ENCODE data around the gene PI4KA. TPM values are rescaled to one million over a fixed set of nuclear protein-coding genes. Genes with fewer than 3 reads are reported as not detected.
A peak's percentile ranks its signal among the peaks of the same experiment; 100 is the strongest.

Gene PI4KA
- total and polyA plus RNA-seq, 5 donors from 2014 or later, result 38.9 to 182 (median 44.5) TPM

DNA sequence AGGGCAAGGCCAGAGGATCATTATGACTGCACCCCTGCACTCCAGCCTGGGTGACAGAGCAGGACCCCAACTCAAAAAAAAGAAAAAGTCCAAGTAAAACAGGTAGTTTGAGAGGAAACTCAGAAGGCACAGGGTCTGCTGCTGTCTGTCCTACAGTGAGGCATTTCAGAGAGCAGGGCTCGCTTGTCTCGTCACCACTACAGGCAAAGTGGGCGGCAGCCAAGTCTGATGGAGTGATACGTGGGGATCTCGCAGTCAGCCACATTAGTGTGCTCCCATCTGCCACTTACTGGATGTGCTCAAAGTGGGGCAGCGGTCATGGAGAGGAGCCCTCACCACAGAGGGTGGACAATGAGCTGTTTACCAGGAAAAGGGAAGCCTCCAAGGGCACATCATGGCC is 42.1 kb downstream of the PI4KA start:
- H3K27ac Mint-ChIP-seq, result peak overlapping the region in 1 of 3 donors; percentile 12
- H3K4me3 Mint-ChIP-seq, result no peak overlapping the region
- Histone ChIP-seq H3K36me3 (ENCODE audit: control insufficient read depth, insufficient read depth, low read length) (peaks cover 75% of the 10 kb centered on the region), H3K27me3 (ENCODE audit: control insufficient read depth, insufficient read depth, low read length) (no peaks in the 10 kb centered on the region), H3K4me1 (ENCODE audit: control insufficient read depth, insufficient read depth, low read length, poor library complexity, severe bottlenecking) (no peaks in the 10 kb centered on the region), H3K9me3 (ENCODE audit: control insufficient read depth in 2 of 2, low read length in 2 of 2) (no peaks in the 10 kb centered on the region), H3K4me3 (ENCODE audit: low read depth, low read length) (no peak overlapping the region), H3K27ac (ENCODE audit: insufficient read depth, low read length, poor library complexity, severe bottlenecking) (no peak overlapping the region)
- ATAC-seq (ENCODE audit: low read depth in 2 of 2), result no peak
- H3K27me3 Mint-ChIP-seq, result no peaks in the 10 kb centered on the region
- no peak for DNase-seq
- peaks cover 44% of the 10 kb centered on the region for H3K36me3 Mint-ChIP-seq
- H3K9me3 Mint-ChIP-seq, result no peaks in the 10 kb centered on the region
- H3K4me1 Mint-ChIP-seq, result peaks cover 0 to 6% (median under 1%) of the 10 kb centered on the region in 4 donors

DNA sequence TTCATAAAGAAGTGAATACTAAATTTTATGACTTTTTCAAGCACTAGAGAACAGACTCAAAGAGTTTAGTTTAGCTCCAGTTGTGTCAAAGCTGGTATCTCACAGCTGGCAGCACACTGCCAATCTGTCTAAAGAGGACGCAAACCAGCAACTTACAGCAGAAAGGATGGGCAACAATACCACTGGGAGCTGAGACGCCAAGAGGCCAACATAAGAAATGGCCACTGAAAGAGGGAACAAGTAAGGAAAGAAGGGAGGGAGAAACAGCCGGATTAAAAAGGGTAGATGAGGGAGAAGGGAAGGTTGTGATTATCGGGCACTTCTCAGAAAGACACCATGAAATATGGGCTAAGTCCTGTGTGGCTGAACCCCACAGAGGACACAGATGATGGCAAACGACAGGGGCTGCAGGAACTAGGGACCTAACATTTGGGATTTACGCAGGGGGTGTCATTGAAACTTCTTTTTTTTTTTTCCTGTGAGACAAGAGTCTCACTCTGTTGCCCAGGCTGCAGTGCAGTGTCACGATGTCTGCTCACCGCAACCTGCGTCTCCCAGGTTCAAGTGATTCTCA is 43.0 kb downstream of the PI4KA start:
- H3K4me3 Mint-ChIP-seq, result no peak overlapping the region
- peaks cover 77% of the 10 kb centered on the region for H3K36me3 ChIP-seq (ENCODE audit: control insufficient read depth, insufficient read depth, low read length)
- no peaks in the 10 kb centered on the region for H3K27me3 ChIP-seq (ENCODE audit: control insufficient read depth, insufficient read depth, low read length)
- H3K27ac ChIP-seq (ENCODE audit: insufficient read depth, low read length, poor library complexity, severe bottlenecking), result no peak overlapping the region
- no peak overlapping the region for H3K4me3 ChIP-seq (ENCODE audit: low read depth, low read length)
- peaks cover 0 to 6% (median under 1%) of the 10 kb centered on the region in 4 donors for H3K4me1 Mint-ChIP-seq
- H3K36me3 Mint-ChIP-seq, result peaks cover 54% of the 10 kb centered on the region
- H3K27me3 Mint-ChIP-seq, result no peaks in the 10 kb centered on the region
- ATAC-seq (ENCODE audit: low read depth in 2 of 2), result no peak
- no peaks in the 10 kb centered on the region for H3K9me3 ChIP-seq (ENCODE audit: control insufficient read depth in 2 of 2, low read length in 2 of 2)
- no peaks in the 10 kb centered on the region for H3K9me3 Mint-ChIP-seq
- H3K4me1 ChIP-seq (ENCODE audit: control insufficient read depth, insufficient read depth, low read length, poor library complexity, severe bottlenecking), result no peaks in the 10 kb centered on the region
- H3K27ac Mint-ChIP-seq, result peak overlapping the region in 1 of 3 donors; percentile 12
- DNase-seq, result no peak

DNA sequence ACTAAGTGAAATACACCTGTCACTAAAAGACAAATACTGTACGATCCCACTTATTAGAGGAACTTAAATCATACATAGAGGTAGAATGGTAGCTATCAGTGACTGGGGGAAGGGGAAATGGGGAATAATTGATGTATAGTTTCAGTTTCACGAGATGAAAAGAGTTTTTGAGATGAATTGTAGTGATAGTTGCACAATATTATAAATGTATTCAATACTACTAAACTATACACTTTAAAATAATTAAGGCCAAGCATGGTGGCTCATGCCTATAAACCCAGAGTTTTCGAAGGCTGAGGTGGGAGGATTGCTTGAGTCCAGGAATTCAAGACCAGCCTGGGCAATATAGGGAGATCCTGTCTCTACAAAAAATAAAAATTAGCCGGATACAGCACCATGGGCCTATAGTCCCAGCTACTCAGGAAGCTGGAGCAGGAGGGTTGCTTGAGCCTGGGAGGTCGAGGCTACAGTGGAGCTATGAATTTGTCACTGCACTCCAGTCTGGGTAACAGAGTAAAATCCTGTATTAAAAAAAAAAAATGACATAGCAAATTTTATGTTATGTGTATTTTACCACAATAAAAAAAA is 44.3 kb downstream of the PI4KA start:
- Mint-ChIP-seq H3K27ac (no peak overlapping the region), H3K4me3 (no peak overlapping the region), H3K9me3 (no peaks in the 10 kb centered on the region), H3K36me3 (peaks cover 57% of the 10 kb centered on the region), H3K4me1 (peaks cover 0 to 6% (median under 1%) of the 10 kb centered on the region in 4 donors), H3K27me3 (no peaks in the 10 kb centered on the region)
- Histone ChIP-seq H3K27ac (ENCODE audit: insufficient read depth, low read length, poor library complexity, severe bottlenecking) (no peak overlapping the region), H3K4me1 (ENCODE audit: control insufficient read depth, insufficient read depth, low read length, poor library complexity, severe bottlenecking) (no peaks in the 10 kb centered on the region), H3K4me3 (ENCODE audit: low read depth, low read length) (no peak overlapping the region), H3K9me3 (ENCODE audit: control insufficient read depth in 2 of 2, low read length in 2 of 2) (no peaks in the 10 kb centered on the region), H3K36me3 (ENCODE audit: control insufficient read depth, insufficient read depth, low read length) (peaks cover 76% of the 10 kb centered on the region), H3K27me3 (ENCODE audit: control insufficient read depth, insufficient read depth, low read length) (no peaks in the 10 kb centered on the region)
- no peak for ATAC-seq (ENCODE audit: low read depth in 2 of 2)
- no peak for DNase-seq

GRCh38 chr22:20813056-20813455 is 45.6 kb downstream of the PI4KA start:
- H3K27ac ChIP-seq (ENCODE audit: insufficient read depth, low read length, poor library complexity, severe bottlenecking), result no peak overlapping the region
- H3K4me3 ChIP-seq (ENCODE audit: low read depth, low read length), result no peak overlapping the region
- H3K27me3 ChIP-seq (ENCODE audit: control insufficient read depth, insufficient read depth, low read length), result no peaks in the 10 kb centered on the region
- Mint-ChIP-seq H3K9me3 (no peaks in the 10 kb centered on the region), H3K4me1 (peaks cover 0 to 2% (median 0%) of the 10 kb centered on the region in 4 donors), H3K27ac (no peak overlapping the region), H3K36me3 (peaks cover 50% of the 10 kb centered on the region), H3K27me3 (no peaks in the 10 kb centered on the region), H3K4me3 (no peak overlapping the region)
- peaks cover 71% of the 10 kb centered on the region for H3K36me3 ChIP-seq (ENCODE audit: control insufficient read depth, insufficient read depth, low read length)
- H3K4me1 ChIP-seq (ENCODE audit: control insufficient read depth, insufficient read depth, low read length, poor library complexity, severe bottlenecking), result no peaks in the 10 kb centered on the region
- no peaks in the 10 kb centered on the region for H3K9me3 ChIP-seq (ENCODE audit: control insufficient read depth in 2 of 2, low read length in 2 of 2)
- DNase-seq, result no peak
- no peak for ATAC-seq (ENCODE audit: low read depth in 2 of 2)

GRCh38 chr22:20811971-20812660 is 46.5 kb downstream of the PI4KA start:
- no peaks in the 10 kb centered on the region for H3K9me3 ChIP-seq (ENCODE audit: control insufficient read depth in 2 of 2, low read length in 2 of 2)
- no peaks in the 10 kb centered on the region for H3K27me3 ChIP-seq (ENCODE audit: control insufficient read depth, insufficient read depth, low read length)
- DNase-seq (no peak), ATAC-seq (ENCODE audit: low read depth in 2 of 2) (no peak)
- Mint-ChIP-seq H3K9me3 (no peaks in the 10 kb centered on the region), H3K4me1 (peaks cover 0 to 2% (median 0%) of the 10 kb centered on the region in 4 donors), H3K27me3 (no peaks in the 10 kb centered on the region), H3K4me3 (no peak overlapping the region), H3K36me3 (peaks cover 53% of the 10 kb centered on the region), H3K27ac (peak overlapping the region in 2 of 3 donors; percentile 32 to 61)
- no peaks in the 10 kb centered on the region for H3K4me1 ChIP-seq (ENCODE audit: control insufficient read depth, insufficient read depth, low read length, poor library complexity, severe bottlenecking)
- H3K27ac ChIP-seq (ENCODE audit: insufficient read depth, low read length, poor library complexity, severe bottlenecking), result no peak overlapping the region
- peaks cover 70% of the 10 kb centered on the region for H3K36me3 ChIP-seq (ENCODE audit: control insufficient read depth, insufficient read depth, low read length)
- H3K4me3 ChIP-seq (ENCODE audit: low read depth, low read length), result no peak overlapping the region

DNA sequence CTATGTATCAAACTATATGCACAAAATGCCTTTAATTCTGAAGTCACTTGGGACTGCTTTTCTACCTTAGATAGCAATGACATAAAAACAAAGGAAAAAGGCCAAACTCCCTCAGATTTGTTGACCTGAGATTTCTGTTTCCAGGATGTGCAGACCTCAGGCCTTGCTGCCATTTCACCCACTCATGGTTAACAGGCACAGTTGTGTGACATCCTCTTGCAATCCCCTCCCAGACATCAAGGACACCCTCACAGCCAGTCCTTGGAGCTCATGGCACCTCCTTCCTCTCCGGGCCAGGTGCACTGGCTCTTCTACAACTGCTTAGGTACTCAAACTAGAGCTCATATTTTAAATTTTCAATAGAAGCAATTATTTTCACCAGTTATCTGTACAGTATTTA is 47.4 kb downstream of the PI4KA start:
- no peak overlapping the region for H3K4me3 ChIP-seq (ENCODE audit: low read depth, low read length)
- H3K9me3 Mint-ChIP-seq, result no peaks in the 10 kb centered on the region
- H3K36me3 Mint-ChIP-seq, result peaks cover 47% of the 10 kb centered on the region
- no peak overlapping the region for H3K27ac ChIP-seq (ENCODE audit: insufficient read depth, low read length, poor library complexity, severe bottlenecking)
- H3K27me3 ChIP-seq (ENCODE audit: control insufficient read depth, insufficient read depth, low read length), result no peaks in the 10 kb centered on the region
- H3K4me1 ChIP-seq (ENCODE audit: control insufficient read depth, insufficient read depth, low read length, poor library complexity, severe bottlenecking), result no peaks in the 10 kb centered on the region
- H3K36me3 ChIP-seq (ENCODE audit: control insufficient read depth, insufficient read depth, low read length), result peaks cover 71% of the 10 kb centered on the region
- DNase-seq (no peak), ATAC-seq (ENCODE audit: low read depth in 2 of 2) (no peak)
- H3K9me3 ChIP-seq (ENCODE audit: control insufficient read depth in 2 of 2, low read length in 2 of 2), result no peaks in the 10 kb centered on the region
- H3K27ac Mint-ChIP-seq, result no peak overlapping the region
- H3K27me3 Mint-ChIP-seq, result no peaks in the 10 kb centered on the region
- peaks cover 0 to 2% (median 0%) of the 10 kb centered on the region in 4 donors for H3K4me1 Mint-ChIP-seq
- H3K4me3 Mint-ChIP-seq, result no peak overlapping the region

- Mint-ChIP-seq H3K9me3 (no peaks in the 10 kb centered on the region), H3K27ac (no peak overlapping the region), H3K4me1 (peaks cover 0 to 2% (median 0%) of the 10 kb centered on the region in 4 donors), H3K27me3 (no peaks in the 10 kb centered on the region), H3K4me3 (no peak overlapping the region), H3K36me3 (peaks cover 50% of the 10 kb centered on the region)
- DNase-seq (no peak), ATAC-seq (ENCODE audit: low read depth in 2 of 2) (no peak)
- H3K27ac ChIP-seq (ENCODE audit: insufficient read depth, low read length, poor library complexity, severe bottlenecking), result no peak overlapping the region
- no peak overlapping the region for H3K4me3 ChIP-seq (ENCODE audit: low read depth, low read length)
- H3K9me3 ChIP-seq (ENCODE audit: control insufficient read depth in 2 of 2, low read length in 2 of 2), result no peaks in the 10 kb centered on the region
- no peaks in the 10 kb centered on the region for H3K4me1 ChIP-seq (ENCODE audit: control insufficient read depth, insufficient read depth, low read length, poor library complexity, severe bottlenecking)
- no peaks in the 10 kb centered on the region for H3K27me3 ChIP-seq (ENCODE audit: control insufficient read depth, insufficient read depth, low read length)
- peaks cover 74% of the 10 kb centered on the region for H3K36me3 ChIP-seq (ENCODE audit: control insufficient read depth, insufficient read depth, low read length)
These were observed 48.0 kb downstream of the PI4KA start for GRCh38 chr22:20810645-20811044.
